WTC11 (cell line): Measurements from ENCODE around the gene FAM234A. TPM values are rescaled to one million over a fixed set of nuclear protein-coding genes. Genes with fewer than 3 reads are reported as not detected.

Experiments used
- ATAC-seq: fragments of 200-7000 bp; cut with Tn5 transposase; 2 replicates; pipeline ENCODE4 v1.10.0; 2021; ENCODE audit warnings: mild to moderate bottlenecking, moderate library complexity
- CTCF ChIA-PET: fragments of 300-600 bp; sonication (Branson Sonifier 250); formaldehyde crosslinking; loops from one replicate; lab custom pipeline; 2021; ENCODE audit warnings: antibody characterized with exemption; lab: Charles Lee
- POLR2A ChIA-PET: fragments of 350-600 bp; sonication (Branson Sonifier 250); formaldehyde crosslinking; loops from one replicate; lab custom pipeline; 2021; ENCODE audit warnings: antibody characterized with exemption; lab: Charles Lee
- DNase-seq: peaks from one replicate; pipeline ENCODE4 v3.0.0; 2021; ENCODE audit warnings: low spot score
- H3K27ac Mint-ChIP-seq: 2 replicates; pipeline ENCODE4 v1.8.0; 2021; ENCODE audit warnings: mixed read lengths
- H3K27me3 Mint-ChIP-seq: 2 replicates; pipeline ENCODE4 v1.8.0; 2021; ENCODE audit warnings: low read depth, mild to moderate bottlenecking, moderate library complexity, mixed read lengths
- H3K36me3 Mint-ChIP-seq: 2 replicates; pipeline ENCODE4 v1.8.0; 2021; ENCODE audit warnings: mixed read lengths
- H3K4me1 Mint-ChIP-seq: 2 replicates; pipeline ENCODE4 v1.8.0; 2022; ENCODE audit warnings: mixed read lengths
- H3K4me3 Mint-ChIP-seq: 2 replicates; pipeline ENCODE4 v1.8.0; 2021; ENCODE audit warnings: mild to moderate bottlenecking, moderate library complexity, mixed read lengths
- H3K9me3 Mint-ChIP-seq: 2 replicates; pipeline ENCODE4 v1.8.0; 2021; ENCODE audit warnings: mixed read lengths
- ATF1 ChIP-seq: sonication (generic); formaldehyde crosslinking; IDR thresholded peaks from 2 replicates; pipeline ENCODE4 v1.8.1; 2023; ENCODE audit warnings: mild to moderate bottlenecking, moderate library complexity, missing genetic modification reagents
- ELF4 ChIP-seq: sonication (generic); formaldehyde crosslinking; IDR thresholded peaks from 2 replicates; pipeline ENCODE4 v1.8.1; 2022; ENCODE audit warnings: low read depth, mild to moderate bottlenecking, moderate library complexity, missing genetic modification reagents
- ETV6 ChIP-seq: sonication (generic); formaldehyde crosslinking; IDR thresholded peaks from 2 replicates; pipeline ENCODE4 v1.8.1; 2022; ENCODE audit warnings: mild to moderate bottlenecking, missing genetic modification reagents
- RELA ChIP-seq: sonication (generic); formaldehyde crosslinking; IDR thresholded peaks from 2 replicates; pipeline ENCODE4 v1.8.1; 2022; ENCODE audit warnings: missing genetic modification reagents, mild to moderate bottlenecking, borderline replicate concordance
- ZNF219 ChIP-seq: sonication (generic); formaldehyde crosslinking; IDR thresholded peaks from 2 replicates; pipeline ENCODE4 v1.8.0; 2023; ENCODE audit warnings: missing genetic modification reagents, mild to moderate bottlenecking, borderline replicate concordance
- ZNF317 ChIP-seq: sonication (generic); formaldehyde crosslinking; IDR thresholded peaks from 2 replicates; pipeline ENCODE4 v1.8.1; 2023; ENCODE audit warnings: low read depth, mild to moderate bottlenecking, moderate library complexity, missing genetic modification reagents, borderline replicate concordance
- ZNF396 ChIP-seq: fragments of 250-450 bp; sonication (Bioruptor Pico); IDR thresholded peaks from 2 replicates; pipeline ENCODE4 v1.8.0; 2021; ENCODE audit warnings: mild to moderate bottlenecking, moderate library complexity, borderline replicate concordance
- ZNF416 ChIP-seq: fragments of 250-450 bp; sonication (Bioruptor Pico); IDR thresholded peaks from 2 replicates; pipeline ENCODE4 v1.9.0; 2021; ENCODE audit warnings: mild to moderate bottlenecking, inconsistent platforms
- total RNA-seq: library from RNA; stranded (reverse); gene quantifications from 3 replicates; pipeline ENCODE4 v1.2.3, GENCODE V29; 2021
- TF ChIP-seq, protein P1 (sequence below): fragments of 250-450 bp; sonication (Bioruptor Pico); IDR thresholded peaks from 2 replicates; pipeline ENCODE4 v1.9.0; 2021; ENCODE audit warnings: moderate library complexity, mild to moderate bottlenecking, inconsistent platforms, borderline replicate concordance
- TF ChIP-seq, protein P2 (sequence below): sonication (generic); formaldehyde crosslinking; IDR thresholded peaks from 2 replicates; pipeline ENCODE4 v1.8.0; 2022; ENCODE audit warnings: mild to moderate bottlenecking, missing genetic modification reagents
- TF ChIP-seq, protein P3 (sequence below): fragments of 250-450 bp; sonication (Bioruptor Pico); IDR thresholded peaks from 2 replicates; pipeline ENCODE4 v1.9.0; 2021; ENCODE audit warnings: mild to moderate bottlenecking
- TF ChIP-seq, protein P4 (sequence below): fragments of 250-450 bp; sonication (Bioruptor Pico); IDR thresholded peaks from 2 replicates; pipeline ENCODE4 v1.8.0; 2021; ENCODE audit warnings: mild to moderate bottlenecking
- TF ChIP-seq, protein P5 (sequence below): sonication (generic); formaldehyde crosslinking; IDR thresholded peaks from 2 replicates; pipeline ENCODE4 v1.8.0; 2023; ENCODE audit warnings: missing genetic modification reagents
- TF ChIP-seq, protein P6 (sequence below): sonication (generic); formaldehyde crosslinking; IDR thresholded peaks from 2 replicates; pipeline ENCODE4 v1.8.0; 2023; ENCODE audit warnings: mild to moderate bottlenecking, missing genetic modification reagents

FAM234A gene
- total RNA-seq, 1 experiment from 2014 or later: 115 TPM

- no peak for DNase-seq
- ATAC-seq: peak; percentile 13
- Mint-ChIP-seq H3K4me3 (peak overlapping the region; percentile 60), H3K9me3 (no peaks in the 10 kb centered on the region), H3K27me3 (peaks cover 36% of the 10 kb centered on the region), H3K4me1 (no peaks in the 10 kb centered on the region; the same call in 1 of the 2 replicates), H3K36me3 (no peaks in the 10 kb centered on the region), H3K27ac (no peak overlapping the region)
- POLR2A ChIA-PET: no interaction called here
- no peak for TF ChIP-seq ETV6 (CRISPR knock-in tag)
- TF ChIP-seq, protein P1, sequence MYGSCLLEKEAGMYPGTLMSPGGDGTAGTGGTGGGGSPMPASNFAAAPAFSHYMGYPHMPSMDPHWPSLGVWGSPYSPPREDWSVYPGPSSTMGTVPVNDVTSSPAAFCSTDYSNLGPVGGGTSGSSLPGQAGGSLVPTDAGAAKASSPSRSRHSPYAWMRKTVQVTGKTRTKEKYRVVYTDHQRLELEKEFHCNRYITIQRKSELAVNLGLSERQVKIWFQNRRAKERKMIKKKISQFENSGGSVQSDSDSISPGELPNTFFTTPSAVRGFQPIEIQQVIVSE (CRISPR knock-in tag): no peak
- TF ChIP-seq, protein P2, sequence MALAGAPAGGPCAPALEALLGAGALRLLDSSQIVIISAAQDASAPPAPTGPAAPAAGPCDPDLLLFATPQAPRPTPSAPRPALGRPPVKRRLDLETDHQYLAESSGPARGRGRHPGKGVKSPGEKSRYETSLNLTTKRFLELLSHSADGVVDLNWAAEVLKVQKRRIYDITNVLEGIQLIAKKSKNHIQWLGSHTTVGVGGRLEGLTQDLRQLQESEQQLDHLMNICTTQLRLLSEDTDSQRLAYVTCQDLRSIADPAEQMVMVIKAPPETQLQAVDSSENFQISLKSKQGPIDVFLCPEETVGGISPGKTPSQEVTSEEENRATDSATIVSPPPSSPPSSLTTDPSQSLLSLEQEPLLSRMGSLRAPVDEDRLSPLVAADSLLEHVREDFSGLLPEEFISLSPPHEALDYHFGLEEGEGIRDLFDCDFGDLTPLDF (CRISPR knock-in tag): no peak
- no peak for TF ChIP-seq ATF1
- TF ChIP-seq, protein P3, sequence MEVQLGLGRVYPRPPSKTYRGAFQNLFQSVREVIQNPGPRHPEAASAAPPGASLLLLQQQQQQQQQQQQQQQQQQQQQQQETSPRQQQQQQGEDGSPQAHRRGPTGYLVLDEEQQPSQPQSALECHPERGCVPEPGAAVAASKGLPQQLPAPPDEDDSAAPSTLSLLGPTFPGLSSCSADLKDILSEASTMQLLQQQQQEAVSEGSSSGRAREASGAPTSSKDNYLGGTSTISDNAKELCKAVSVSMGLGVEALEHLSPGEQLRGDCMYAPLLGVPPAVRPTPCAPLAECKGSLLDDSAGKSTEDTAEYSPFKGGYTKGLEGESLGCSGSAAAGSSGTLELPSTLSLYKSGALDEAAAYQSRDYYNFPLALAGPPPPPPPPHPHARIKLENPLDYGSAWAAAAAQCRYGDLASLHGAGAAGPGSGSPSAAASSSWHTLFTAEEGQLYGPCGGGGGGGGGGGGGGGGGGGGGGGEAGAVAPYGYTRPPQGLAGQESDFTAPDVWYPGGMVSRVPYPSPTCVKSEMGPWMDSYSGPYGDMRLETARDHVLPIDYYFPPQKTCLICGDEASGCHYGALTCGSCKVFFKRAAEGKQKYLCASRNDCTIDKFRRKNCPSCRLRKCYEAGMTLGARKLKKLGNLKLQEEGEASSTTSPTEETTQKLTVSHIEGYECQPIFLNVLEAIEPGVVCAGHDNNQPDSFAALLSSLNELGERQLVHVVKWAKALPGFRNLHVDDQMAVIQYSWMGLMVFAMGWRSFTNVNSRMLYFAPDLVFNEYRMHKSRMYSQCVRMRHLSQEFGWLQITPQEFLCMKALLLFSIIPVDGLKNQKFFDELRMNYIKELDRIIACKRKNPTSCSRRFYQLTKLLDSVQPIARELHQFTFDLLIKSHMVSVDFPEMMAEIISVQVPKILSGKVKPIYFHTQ (CRISPR knock-in tag): no peak
- no peak for TF ChIP-seq RELA (CRISPR knock-in tag)
- TF ChIP-seq, protein P4, sequence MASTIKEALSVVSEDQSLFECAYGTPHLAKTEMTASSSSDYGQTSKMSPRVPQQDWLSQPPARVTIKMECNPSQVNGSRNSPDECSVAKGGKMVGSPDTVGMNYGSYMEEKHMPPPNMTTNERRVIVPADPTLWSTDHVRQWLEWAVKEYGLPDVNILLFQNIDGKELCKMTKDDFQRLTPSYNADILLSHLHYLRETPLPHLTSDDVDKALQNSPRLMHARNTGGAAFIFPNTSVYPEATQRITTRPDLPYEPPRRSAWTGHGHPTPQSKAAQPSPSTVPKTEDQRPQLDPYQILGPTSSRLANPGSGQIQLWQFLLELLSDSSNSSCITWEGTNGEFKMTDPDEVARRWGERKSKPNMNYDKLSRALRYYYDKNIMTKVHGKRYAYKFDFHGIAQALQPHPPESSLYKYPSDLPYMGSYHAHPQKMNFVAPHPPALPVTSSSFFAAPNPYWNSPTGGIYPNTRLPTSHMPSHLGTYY: no peak
- no peak for TF ChIP-seq ZNF317 (CRISPR knock-in tag)
- no peak for TF ChIP-seq ZNF219 (CRISPR knock-in tag)
- TF ChIP-seq, protein P5, sequence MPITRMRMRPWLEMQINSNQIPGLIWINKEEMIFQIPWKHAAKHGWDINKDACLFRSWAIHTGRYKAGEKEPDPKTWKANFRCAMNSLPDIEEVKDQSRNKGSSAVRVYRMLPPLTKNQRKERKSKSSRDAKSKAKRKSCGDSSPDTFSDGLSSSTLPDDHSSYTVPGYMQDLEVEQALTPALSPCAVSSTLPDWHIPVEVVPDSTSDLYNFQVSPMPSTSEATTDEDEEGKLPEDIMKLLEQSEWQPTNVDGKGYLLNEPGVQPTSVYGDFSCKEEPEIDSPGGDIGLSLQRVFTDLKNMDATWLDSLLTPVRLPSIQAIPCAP (CRISPR knock-in tag): no peak
- TF ChIP-seq ZNF416 (CRISPR knock-in tag): no peak
- TF ChIP-seq, protein P6, sequence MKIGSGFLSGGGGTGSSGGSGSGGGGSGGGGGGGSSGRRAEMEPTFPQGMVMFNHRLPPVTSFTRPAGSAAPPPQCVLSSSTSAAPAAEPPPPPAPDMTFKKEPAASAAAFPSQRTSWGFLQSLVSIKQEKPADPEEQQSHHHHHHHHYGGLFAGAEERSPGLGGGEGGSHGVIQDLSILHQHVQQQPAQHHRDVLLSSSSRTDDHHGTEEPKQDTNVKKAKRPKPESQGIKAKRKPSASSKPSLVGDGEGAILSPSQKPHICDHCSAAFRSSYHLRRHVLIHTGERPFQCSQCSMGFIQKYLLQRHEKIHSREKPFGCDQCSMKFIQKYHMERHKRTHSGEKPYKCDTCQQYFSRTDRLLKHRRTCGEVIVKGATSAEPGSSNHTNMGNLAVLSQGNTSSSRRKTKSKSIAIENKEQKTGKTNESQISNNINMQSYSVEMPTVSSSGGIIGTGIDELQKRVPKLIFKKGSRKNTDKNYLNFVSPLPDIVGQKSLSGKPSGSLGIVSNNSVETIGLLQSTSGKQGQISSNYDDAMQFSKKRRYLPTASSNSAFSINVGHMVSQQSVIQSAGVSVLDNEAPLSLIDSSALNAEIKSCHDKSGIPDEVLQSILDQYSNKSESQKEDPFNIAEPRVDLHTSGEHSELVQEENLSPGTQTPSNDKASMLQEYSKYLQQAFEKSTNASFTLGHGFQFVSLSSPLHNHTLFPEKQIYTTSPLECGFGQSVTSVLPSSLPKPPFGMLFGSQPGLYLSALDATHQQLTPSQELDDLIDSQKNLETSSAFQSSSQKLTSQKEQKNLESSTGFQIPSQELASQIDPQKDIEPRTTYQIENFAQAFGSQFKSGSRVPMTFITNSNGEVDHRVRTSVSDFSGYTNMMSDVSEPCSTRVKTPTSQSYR: no peak
- no peak for TF ChIP-seq ZNF396
- TF ChIP-seq ELF4: no peak
- CTCF ChIA-PET: interaction anchor here (1.0 to 2.6 kb wide), 2 partner anchors 72 to 184 kb away, joined by 4 to 11 read pairs; no protein-coding TSS in a partner anchor
Measured at GRCh38 chr16:280991-281659, 46.5 kb downstream of the FAM234A start.
